Esophagus squamous epithelium (tissue), 5 donors: Measurements from ENCODE around the gene DYNC1LI2. TPM values are rescaled to one million over a fixed set of nuclear protein-coding genes. Genes with fewer than 3 reads are reported as not detected.

ENCODE experiments used
- DNase-seq: peaks from one replicate; lab custom pipeline; 2025; lab: John Stamatoyannopoulos, UW
- H3K27ac ChIP-seq, 4 donors: fragments of 200-600 bp; sonication (generic); one replicate each; pipeline ENCODE4 v1.5.1; 2016 to 2019; ENCODE audit warnings: mild to moderate bottlenecking in 1 of 4
- H3K27me3 ChIP-seq, 4 donors: fragments of 200-600 bp; sonication (generic); 1 replicate in 3 of 4; 2 replicates in 1 of 4; pipeline versions ENCODE4 v1.5.1 to v1.6.0; 2017 to 2021; ENCODE audit warnings: antibody characterized with exemption in 1 of 4
- H3K36me3 ChIP-seq, 3 donors: fragments of 200-600 bp; sonication (generic); one replicate each; pipeline ENCODE4 v1.5.1; 2016 to 2019
- H3K4me1 ChIP-seq, 3 donors: fragments of 200-600 bp; sonication (generic); one replicate each; pipeline ENCODE4 v1.5.1; 2017 to 2019
- H3K4me3 ChIP-seq, 4 donors: fragments of 200-600 bp; sonication (generic); 1 replicate in 3 of 4; 2 replicates in 1 of 4; pipeline ENCODE4 v1.5.1; 2016 to 2019; ENCODE audit warnings: mild to moderate bottlenecking in 2 of 4, moderate library complexity in 1 of 4
- H3K9me3 ChIP-seq, 3 donors: fragments of 200-600 bp; sonication (generic); one replicate each; pipeline ENCODE4 v1.5.1; 2016 to 2019
- POLR2A ChIP-seq, 4 donors: fragments of 450-650 bp; IDR thresholded peaks; one replicate each; pipeline ENCODE4 v1.6.1; 2017; ENCODE audit warnings: antibody characterized with exemption in 4 of 4, mild to moderate bottlenecking in 4 of 4, moderate library complexity in 3 of 4
- whole genome bisulfite sequencing, 2 donors: methylation state at CpG; one replicate each; pipeline ENCODE4 v1.1.5; 2018; 5-methylcytosine and 5-hydroxymethylcytosine counted together
- intact Hi-C: fragments of 100-400 bp; cut with DNase I; formaldehyde crosslinking; loops from one replicate; pipeline ENCODE4 v1.15.0; 2022
- total RNA-seq, 4 donors: library from RNA; depleted of rRNA; stranded (reverse); fragments of >200 nt; gene quantifications; one replicate each; pipeline ENCODE4 v1.1.0, GENCODE V29; 2016
- TF ChIP-seq, protein P1 (sequence below), 6 experiments: fragments of 450-650 bp in 4 of 6; fragments of 200-600 bp in 2 of 6; sonication (generic) in 2 of 6; IDR thresholded peaks; one replicate each; pipeline ENCODE4 v1.5.1; 2016 to 2019; ENCODE audit warnings: antibody characterized with exemption in 6 of 6, mild to moderate bottlenecking in 4 of 6, moderate library complexity in 4 of 6
- donor health status: DM: yes; HTN: yes; CAD: no.

Gene DYNC1LI2
- total RNA-seq, 4 donors from 2014 or later = 66.4 to 140 (median 86.2) TPM

DNA sequence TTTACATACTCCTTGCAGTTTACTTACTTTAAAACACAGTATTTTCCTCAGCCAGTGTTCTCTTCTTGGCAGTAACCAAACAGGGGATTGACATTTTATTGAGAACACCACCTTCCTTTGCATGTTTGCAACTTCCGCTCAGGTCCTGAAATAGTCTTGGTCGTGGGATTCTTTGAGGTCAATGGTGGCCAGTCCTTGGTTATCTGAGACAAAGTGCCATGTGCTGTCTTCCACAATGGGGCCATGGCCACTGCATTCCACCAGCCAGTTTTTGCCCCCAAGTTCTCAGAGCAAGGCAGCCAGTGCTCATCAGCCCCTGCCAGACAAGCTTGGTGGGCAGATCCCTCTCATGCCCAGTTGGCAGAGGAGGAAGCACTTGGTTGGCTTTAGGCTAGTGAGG, 77.7 kb downstream of the DYNC1LI2 start:
- WGBS, 2 donors = 79 to 88% methylated on average over 2 of the region's 2 CpGs
- DNase-seq = no peak
- Histone ChIP-seq H3K36me3 (no peaks in the 10 kb centered on the region), H3K27ac (no peak overlapping the region), H3K4me3 (no peak overlapping the region), H3K27me3 (no peaks in the 10 kb centered on the region), H3K9me3 (no peaks in the 10 kb centered on the region), H3K4me1 (no peaks in the 10 kb centered on the region)
- intact Hi-C loops = no loop called here
- TF ChIP-seq POLR2A (IDR thresholded peaks at IDR 0.05) = no peak
- TF ChIP-seq, protein P1, sequence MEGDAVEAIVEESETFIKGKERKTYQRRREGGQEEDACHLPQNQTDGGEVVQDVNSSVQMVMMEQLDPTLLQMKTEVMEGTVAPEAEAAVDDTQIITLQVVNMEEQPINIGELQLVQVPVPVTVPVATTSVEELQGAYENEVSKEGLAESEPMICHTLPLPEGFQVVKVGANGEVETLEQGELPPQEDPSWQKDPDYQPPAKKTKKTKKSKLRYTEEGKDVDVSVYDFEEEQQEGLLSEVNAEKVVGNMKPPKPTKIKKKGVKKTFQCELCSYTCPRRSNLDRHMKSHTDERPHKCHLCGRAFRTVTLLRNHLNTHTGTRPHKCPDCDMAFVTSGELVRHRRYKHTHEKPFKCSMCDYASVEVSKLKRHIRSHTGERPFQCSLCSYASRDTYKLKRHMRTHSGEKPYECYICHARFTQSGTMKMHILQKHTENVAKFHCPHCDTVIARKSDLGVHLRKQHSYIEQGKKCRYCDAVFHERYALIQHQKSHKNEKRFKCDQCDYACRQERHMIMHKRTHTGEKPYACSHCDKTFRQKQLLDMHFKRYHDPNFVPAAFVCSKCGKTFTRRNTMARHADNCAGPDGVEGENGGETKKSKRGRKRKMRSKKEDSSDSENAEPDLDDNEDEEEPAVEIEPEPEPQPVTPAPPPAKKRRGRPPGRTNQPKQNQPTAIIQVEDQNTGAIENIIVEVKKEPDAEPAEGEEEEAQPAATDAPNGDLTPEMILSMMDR (IDR thresholded peaks at IDR 0.05) = no peak

Other genes with a start within 250 kb of the DYNC1LI2 start
- 10 to 100 TPM in 3 of 4 donors, 1 to 10 TPM in 1; 5.6 to 22.5 (median 13.5) TPM for gene TK2, start 201.5 kb downstream of the DYNC1LI2 start, total RNA-seq
- 10 to 100 TPM in 2 of 4 donors, 1 to 10 TPM in 2; 8.6 to 34.1 (median 16.9) TPM for gene CKLF, start 199.0 kb downstream of the DYNC1LI2 start, total RNA-seq
- gene CMTM1, start 185.2 kb downstream of the DYNC1LI2 start, total RNA-seq = 1 to 10 TPM in 2 of 4 donors, not detected in 2; 1.3 to 1.5 TPM
- not detected for gene CMTM2, start 172.1 kb downstream of the DYNC1LI2 start, total RNA-seq
- 10 to 100 TPM in 2 of 4 donors, 1 to 10 TPM in 2; 4.0 to 19.6 (median 8.9) TPM for gene CMTM3, start 146.9 kb downstream of the DYNC1LI2 start, total RNA-seq
- 10 to 100 TPM; 13.7 to 24.0 (median 15.8) TPM for gene CMTM4, start 54.9 kb downstream of the DYNC1LI2 start, total RNA-seq
- not detected for gene TERB1, start 50.0 kb upstream of the DYNC1LI2 start, total RNA-seq
- gene NAE1, start 79.4 kb upstream of the DYNC1LI2 start, total RNA-seq = 10 to 100 TPM; 31.4 to 74.7 (median 45.7) TPM
- gene CA7, start 92.8 kb upstream of the DYNC1LI2 start, total RNA-seq = not detected
- gene PDP2, start 128.9 kb upstream of the DYNC1LI2 start, total RNA-seq = 10 to 100 TPM in 2 of 4 donors, 1 to 10 TPM in 2; 4.1 to 12.9 (median 9.4) TPM
- gene CDH16, start 167.3 kb upstream of the DYNC1LI2 start, total RNA-seq = 1 to 10 TPM; 1.9 to 6.3 (median 4.1) TPM
- gene RRAD, start 173.9 kb upstream of the DYNC1LI2 start, total RNA-seq = 100 to 1,000 TPM in 2 of 4 donors, 10 to 100 TPM in 2; 68.7 to 208 (median 129) TPM
- gene CIAO2B, start 182.8 kb upstream of the DYNC1LI2 start, total RNA-seq = 100 to 1,000 TPM; 112 to 153 (median 126) TPM
- 100 to 1,000 TPM; 120 to 250 (median 170) TPM for gene CES2, start 183.9 kb upstream of the DYNC1LI2 start, total RNA-seq
- 1 to 10 TPM; 1.5 to 7.1 (median 3.6) TPM for gene CES3, start 209.7 kb upstream of the DYNC1LI2 start, total RNA-seq
- 1 to 10 TPM; 4.8 to 9.6 (median 6.4) TPM for gene CES4A, start 237.0 kb upstream of the DYNC1LI2 start, total RNA-seq